H1 (cell line): ENCODE measurements around the gene DCX. TPM values are rescaled to one million over a fixed set of nuclear protein-coding genes. Genes with fewer than 3 reads are reported as not detected.

Experiments used
- CTCF ChIA-PET: fragments of 300-600 bp; sonication (Branson Sonifier 250); formaldehyde crosslinking; loops from one replicate; lab custom pipeline; 2021; ENCODE audit not compliant: partially characterized antibody; lab: Charles Lee
- POLR2A ChIA-PET: fragments of 300-600 bp; sonication (Branson Sonifier 250); formaldehyde crosslinking; loops from one replicate; lab custom pipeline; 2021; ENCODE audit warnings: inconsistent platforms; ENCODE audit not compliant: partially characterized antibody; lab: Charles Lee
- DNase-seq, 2 experiments: peaks; one replicate each; pipeline versions ENCODE4 v3.0.0 to v3.0.0-alpha.2; 2010 to 2022; ENCODE audit warnings: low spot score in 2 of 2, low read depth in 1 of 2, mixed read lengths in 1 of 2
- FAIRE-seq: peaks from 2 replicates; lab custom pipeline; 2011; peaks lifted over from hg19 to GRCh38; lab: Jason Lieb, UNC
- H2AFZ ChIP-seq: 2 replicates; pipeline ENCODE4 v1.8.1; 2012; ENCODE audit warnings: low read length, inconsistent platforms
- H2AK5ac ChIP-seq: 2 replicates; pipeline ENCODE4 v1.6.1; 2013; ENCODE audit warnings: low read depth, low read length
- H2BK120ac ChIP-seq: replicated peaks from 2 replicates; pipeline ENCODE3; 2013; ENCODE audit warnings: low read depth, low read length, inconsistent platforms
- H2BK12ac ChIP-seq: 2 replicates; pipeline ENCODE4 v1.6.1; 2013; ENCODE audit warnings: low read depth, low read length
- H2BK15ac ChIP-seq: 2 replicates; pipeline ENCODE4 v1.6.1; 2013; ENCODE audit warnings: low read length
- H2BK20ac ChIP-seq: 2 replicates; pipeline ENCODE4 v1.6.1; 2013; ENCODE audit warnings: low read length
- H2BK5ac ChIP-seq: 2 replicates; pipeline ENCODE4 v1.6.1; 2013; ENCODE audit warnings: low read depth, low read length
- H3K14ac ChIP-seq: 2 replicates; pipeline ENCODE4 v1.6.1; 2013; ENCODE audit warnings: inconsistent platforms; ENCODE audit not compliant: insufficient read length
- H3K18ac ChIP-seq: 2 replicates; pipeline ENCODE4 v1.6.1; 2013; ENCODE audit warnings: low read length; ENCODE audit errors: extremely low read depth
- H3K23ac ChIP-seq: 2 replicates; pipeline ENCODE4 v1.6.1; 2013; ENCODE audit warnings: inconsistent platforms; ENCODE audit not compliant: insufficient read length
- H3K23me2 ChIP-seq: 2 replicates; pipeline ENCODE4 v1.6.1; 2013; ENCODE audit warnings: low read depth, low read length
- H3K27ac ChIP-seq: 2 replicates; pipeline ENCODE4 v1.6.1; 2011; ENCODE audit warnings: low read depth, low read length, inconsistent platforms
- H3K27me3 ChIP-seq, 4 experiments: replicated peaks in 1 of 4; 1 replicate in 1 of 4; 2 replicates in 3 of 4; pipeline versions ENCODE4 v1.6.1 to v1.8.1; 2011 to 2013; ENCODE audit warnings: low read length in 3 of 4, mild to moderate bottlenecking in 3 of 4, inconsistent platforms in 2 of 4, mixed read lengths in 2 of 4, moderate library complexity in 1 of 4; ENCODE audit not compliant: control insufficient read depth in 3 of 4, insufficient read depth in 3 of 4; ENCODE audit errors: extremely low read depth in 1 of 4
- H3K36me3 ChIP-seq, 4 experiments: 2 replicates each; pipeline versions ENCODE4 v1.6.1 to v1.8.1; 2011 to 2013; ENCODE audit warnings: mild to moderate bottlenecking in 4 of 4, low read length in 3 of 4, moderate library complexity in 2 of 4, control low read depth in 1 of 4, inconsistent platforms in 1 of 4; ENCODE audit not compliant: insufficient read depth in 4 of 4, control insufficient read depth in 2 of 4
- H3K4ac ChIP-seq: replicated peaks from 2 replicates; pipeline ENCODE3; 2013; ENCODE audit warnings: low read length, low read depth, mixed read lengths, inconsistent platforms; ENCODE audit not compliant: insufficient read length
- H3K4me1 ChIP-seq, 4 experiments: replicated peaks in 1 of 4; 1 replicate in 1 of 4; 2 replicates in 3 of 4; pipeline versions ENCODE4 v1.6.1 to v1.8.1; 2011 to 2013; ENCODE audit warnings: low read length in 3 of 4, inconsistent platforms in 2 of 4, mixed read lengths in 1 of 4; ENCODE audit not compliant: insufficient read depth in 4 of 4, control insufficient read depth in 3 of 4
- H3K4me2 ChIP-seq, 2 experiments: 2 replicates each; pipeline versions ENCODE4 v1.6.1 to v1.8.1; 2011 to 2013; ENCODE audit warnings: low read depth in 2 of 2, low read length in 2 of 2, control low read depth in 1 of 2, inconsistent platforms in 1 of 2, mild to moderate bottlenecking in 1 of 2; ENCODE audit not compliant: insufficient read depth in 1 of 2
- H3K4me3 ChIP-seq, 4 experiments: fragments of 200-600, 300-600 bp in 1 of 4; sonication (generic), shearing (Covaris generic), sonication (Bioruptor Twin) in 1 of 4; 2 replicates each; pipeline versions ENCODE4 v1.5.1 to v1.8.1; 2011 to 2016; ENCODE audit warnings: low read length in 4 of 4, low read depth in 3 of 4, control low read depth in 2 of 4, inconsistent platforms in 2 of 4, mild to moderate bottlenecking in 2 of 4, mixed read lengths in 1 of 4, moderate library complexity in 1 of 4; ENCODE audit not compliant: insufficient read depth in 2 of 4; ENCODE audit errors: extremely low read depth in 1 of 4
- H3K56ac ChIP-seq: replicated peaks from 2 replicates; pipeline ENCODE3; 2013; ENCODE audit warnings: low read depth, mild to moderate bottlenecking, mixed read lengths, low read length, inconsistent platforms; ENCODE audit not compliant: insufficient read length
- H3K79me1 ChIP-seq: 2 replicates; pipeline ENCODE4 v1.6.1; 2013; ENCODE audit warnings: low read depth, low read length, control low read depth
- H3K79me2 ChIP-seq, 2 experiments: 2 replicates each; pipeline versions ENCODE4 v1.6.1 to v1.8.1; 2012 to 2013; ENCODE audit warnings: low read length in 2 of 2, mild to moderate bottlenecking in 2 of 2, inconsistent platforms in 1 of 2; ENCODE audit not compliant: insufficient read depth in 2 of 2, control insufficient read depth in 1 of 2
- H3K9ac ChIP-seq, 4 experiments: replicated peaks in 1 of 4; 1 replicate in 1 of 4; 2 replicates in 3 of 4; pipeline versions ENCODE4 v1.6.1 to v1.8.1; 2011 to 2013; ENCODE audit warnings: low read depth in 3 of 4, low read length in 3 of 4, control low read depth in 2 of 4, mild to moderate bottlenecking in 2 of 4, moderate library complexity in 2 of 4, inconsistent platforms in 1 of 4; ENCODE audit errors: extremely low read depth in 1 of 4
- H3K9me3 ChIP-seq, 2 experiments: 2 replicates each; pipeline versions ENCODE4 v1.6.1 to v1.8.1; 2012 to 2013; ENCODE audit warnings: mild to moderate bottlenecking in 2 of 2, moderate library complexity in 2 of 2, control low read depth in 1 of 2, inconsistent platforms in 1 of 2, low read depth in 1 of 2, low read length in 1 of 2, mixed read lengths in 1 of 2; ENCODE audit not compliant: insufficient read depth in 2 of 2
- H4K20me1 ChIP-seq, 2 experiments: replicated peaks in 1 of 2; 2 replicates each; pipeline versions ENCODE3 to v1.8.1; 2011 to 2013; ENCODE audit warnings: inconsistent platforms in 2 of 2, low read length in 2 of 2, mild to moderate bottlenecking in 1 of 2; ENCODE audit not compliant: insufficient read depth in 2 of 2, control insufficient read depth in 1 of 2
- H4K5ac ChIP-seq: 2 replicates; pipeline ENCODE4 v1.6.1; 2013; ENCODE audit warnings: low read length, low read depth, mixed read lengths, inconsistent platforms; ENCODE audit not compliant: insufficient read length
- H4K8ac ChIP-seq: 2 replicates; pipeline ENCODE4 v1.8.0; 2013; ENCODE audit warnings: mild to moderate bottlenecking, moderate library complexity, low read length, inconsistent platforms; ENCODE audit not compliant: insufficient read depth; ENCODE audit errors: extremely low read depth
- H4K91ac ChIP-seq: replicated peaks from 2 replicates; pipeline ENCODE3; 2013; ENCODE audit warnings: low read length, mixed read lengths, inconsistent platforms; ENCODE audit not compliant: insufficient read length
- HDAC2 ChIP-seq, 2 experiments: fragments of 300-600 bp in 1 of 2; sonication (generic) in 1 of 2; IDR thresholded peaks; 2 replicates each; pipeline ENCODE4 v1.6.1; 2011 to 2012; ENCODE audit warnings: low read depth in 2 of 2, low read length in 2 of 2, mild to moderate bottlenecking in 2 of 2, moderate library complexity in 2 of 2, borderline replicate concordance in 1 of 2, inconsistent platforms in 1 of 2
- KDM4A ChIP-seq: IDR thresholded peaks from one replicate; pipeline ENCODE4 v1.7.1; 2012; ENCODE audit warnings: low read depth, mild to moderate bottlenecking, moderate library complexity, low read length, inconsistent platforms; ENCODE audit not compliant: severe bottlenecking
- RXRA ChIP-seq: IDR thresholded peaks from 2 replicates; pipeline ENCODE4 v1.6.1; 2011; ENCODE audit warnings: low read depth, mild to moderate bottlenecking, low read length, moderate library complexity; ENCODE audit not compliant: insufficient read depth
- SIRT6 ChIP-seq: IDR thresholded peaks from one replicate; pipeline ENCODE4 v1.7.1; 2012; ENCODE audit warnings: low read length, inconsistent platforms
- SP4 ChIP-seq: IDR thresholded peaks from 2 replicates; pipeline ENCODE4 v1.6.1; 2012; ENCODE audit warnings: low read length, inconsistent platforms
- TAF7 ChIP-seq: optimal IDR thresholded peaks from 2 replicates; pipeline ENCODE3; 2011; ENCODE audit warnings: low read depth, mild to moderate bottlenecking, inconsistent platforms, low read length, moderate library complexity, borderline replicate concordance
- YY1 ChIP-seq: IDR thresholded peaks from 2 replicates; pipeline ENCODE4 v1.6.1; 2011; ENCODE audit warnings: low read depth, mild to moderate bottlenecking, low read length
- WGBS, 2 experiments: shearing (Covaris generic) in 1 of 2; methylation state at CpG; one replicate each; pipeline versions ENCODE4 v1.1.6 to v1.1.7; 2013 to 2015; ENCODE audit warnings: low lambda C conversion rate in 2 of 2, mixed read lengths in 2 of 2, inconsistent platforms in 1 of 2, low coverage in 1 of 2, missing lambda C conversion rate in 1 of 2; ENCODE audit not compliant: insufficient replicate concordance in 2 of 2, insufficient coverage in 1 of 2, insufficient read length in 1 of 2; ENCODE audit errors: extremely low coverage in 1 of 2, missing lambda C conversion rate in 1 of 2; 5-methylcytosine and 5-hydroxymethylcytosine counted together
- polyA plus RNA-seq, 7 experiments: library from polyadenylated mRNA; depleted of rRNA in 3 of 7; stranded (reverse) in 5 of 7; unstranded in 2 of 7; fragments of >200 nt in 5 of 7; fragments of 200-250 nt in 2 of 7; gene quantifications; 1 replicate in 5 of 7; 2 replicates in 1 of 7; 4 replicates in 1 of 7; pipeline versions ENCODE4 v1.2.1 to v1.2.3, GENCODE V29; 2011 to 2013; ENCODE audit warnings: missing spikeins in 2 of 7, mixed read lengths in 2 of 7
- total RNA-seq: library from RNA; stranded (reverse); fragmentation: NEBNext Ultra II Directional; extraction: Animal tissue kit (Norgen Biotek cat#: 25700); gene quantifications from 2 replicates; pipeline ENCODE4 v1.2.1, GENCODE V29; 2021

Gene DCX
- total and polyA plus RNA-seq, 2 of the 8 experiments (the other 6 are each of a cell fraction or from before 2014, with no cell fraction given), result 1.3 to 3.3 TPM

- 71% methylated on average over 4 of the region's 4 CpGs; no CpG with 5 or more reads in 1 of the 2 experiments for WGBS, 2 experiments
- FAIRE-seq, result no peak
These were observed 92.5 kb downstream of the DCX start for GRCh38 chrX:111319451-111319850.

More at GRCh38 chrX:111319451-111319850, 92.5 kb downstream of the DCX start:
- no peak overlapping the region for H3K4me3 ChIP-seq
- H4K8ac ChIP-seq, result no peak overlapping the region
- H3K4ac ChIP-seq, result no peak overlapping the region
- H3K4me2 ChIP-seq, result no peak overlapping the region
- no peaks in the 10 kb centered on the region for H3K27me3 ChIP-seq
- ChIA-PET CTCF (no interaction called here), POLR2A (no interaction called here)
- no peak for TF ChIP-seq SIRT6
- TF ChIP-seq TAF7, result no peak
- TF ChIP-seq HDAC2 (IDR thresholded peaks at IDR 0.05; ENCODE audit: borderline replicate concordance in 1 of 2, low read depth in 2 of 2, low read length in 2 of 2), result no peak
- no peak for TF ChIP-seq SP4
- no peak for TF ChIP-seq KDM4A
- TF ChIP-seq RXRA, result no peak
- TF ChIP-seq YY1, result no peak
- H2AK5ac ChIP-seq, result no peak overlapping the region
- no peak overlapping the region for H2AFZ ChIP-seq
- no peak for DNase-seq
- H3K79me1 ChIP-seq, result no peaks in the 10 kb centered on the region
- no peak overlapping the region for H2BK120ac ChIP-seq
- H3K18ac ChIP-seq, result no peak overlapping the region
- H3K9ac ChIP-seq, result no peak overlapping the region
- no peak overlapping the region for H4K91ac ChIP-seq
- no peak overlapping the region for H3K23ac ChIP-seq
- no peak overlapping the region for H3K56ac ChIP-seq
- H3K4me1 ChIP-seq, result no peaks in the 10 kb centered on the region
- no peak overlapping the region for H2BK15ac ChIP-seq
- H3K27ac ChIP-seq, result no peak overlapping the region
- no peak overlapping the region for H2BK20ac ChIP-seq
- no peak overlapping the region for H2BK12ac ChIP-seq
- H3K14ac ChIP-seq, result no peak overlapping the region
- no peak overlapping the region for H4K5ac ChIP-seq
- H3K36me3 ChIP-seq, result no peaks in the 10 kb centered on the region
- H3K9me3 ChIP-seq, result no peaks in the 10 kb centered on the region
- no peaks in the 10 kb centered on the region for H3K23me2 ChIP-seq
- no peak overlapping the region for H2BK5ac ChIP-seq
- H3K79me2 ChIP-seq, result no peaks in the 10 kb centered on the region
- H4K20me1 ChIP-seq, result no peaks in the 10 kb centered on the region
